ENCODE measurements around the gene GAB2.

The GAB2 gene

DNA sequence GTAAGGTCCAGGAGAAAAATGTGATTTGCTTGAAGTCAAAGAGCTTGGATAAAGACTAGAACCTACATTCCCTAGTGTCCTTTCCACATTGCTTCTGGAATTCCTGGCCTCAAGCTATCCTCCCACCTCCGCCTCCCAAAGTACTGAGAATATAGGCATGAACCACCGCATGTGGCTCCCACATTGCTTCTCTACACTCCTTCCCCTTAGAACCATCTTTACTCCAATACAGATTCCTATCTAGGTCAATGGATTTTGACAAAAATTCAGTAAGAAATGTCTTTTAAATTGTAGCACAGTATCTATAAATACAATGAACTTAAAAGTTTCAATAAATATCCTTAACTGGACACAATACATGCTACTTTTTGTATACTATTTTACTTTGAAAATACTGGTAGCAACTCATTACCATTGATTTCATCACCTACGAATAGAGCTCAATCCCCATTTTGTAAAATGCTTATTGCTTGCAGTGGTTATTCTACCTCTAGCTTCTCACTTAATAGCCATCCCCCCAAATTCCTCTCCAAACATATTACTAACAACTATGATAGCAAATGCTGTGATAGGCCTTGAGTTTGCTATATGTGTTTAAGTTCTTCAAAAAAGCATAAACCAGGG is 53.4 kb downstream of the GAB2 start:
- ATAC-seq (ENCODE audit: insufficient read depth, low read depth) (no peak), DNase-seq (no peak)
- no peak for TF ChIP-seq EZH2 (IDR thresholded peaks at IDR 0.05; ENCODE audit: borderline replicate concordance, low read depth, low read length, severe bottlenecking)
- TF ChIP-seq, protein P1, sequence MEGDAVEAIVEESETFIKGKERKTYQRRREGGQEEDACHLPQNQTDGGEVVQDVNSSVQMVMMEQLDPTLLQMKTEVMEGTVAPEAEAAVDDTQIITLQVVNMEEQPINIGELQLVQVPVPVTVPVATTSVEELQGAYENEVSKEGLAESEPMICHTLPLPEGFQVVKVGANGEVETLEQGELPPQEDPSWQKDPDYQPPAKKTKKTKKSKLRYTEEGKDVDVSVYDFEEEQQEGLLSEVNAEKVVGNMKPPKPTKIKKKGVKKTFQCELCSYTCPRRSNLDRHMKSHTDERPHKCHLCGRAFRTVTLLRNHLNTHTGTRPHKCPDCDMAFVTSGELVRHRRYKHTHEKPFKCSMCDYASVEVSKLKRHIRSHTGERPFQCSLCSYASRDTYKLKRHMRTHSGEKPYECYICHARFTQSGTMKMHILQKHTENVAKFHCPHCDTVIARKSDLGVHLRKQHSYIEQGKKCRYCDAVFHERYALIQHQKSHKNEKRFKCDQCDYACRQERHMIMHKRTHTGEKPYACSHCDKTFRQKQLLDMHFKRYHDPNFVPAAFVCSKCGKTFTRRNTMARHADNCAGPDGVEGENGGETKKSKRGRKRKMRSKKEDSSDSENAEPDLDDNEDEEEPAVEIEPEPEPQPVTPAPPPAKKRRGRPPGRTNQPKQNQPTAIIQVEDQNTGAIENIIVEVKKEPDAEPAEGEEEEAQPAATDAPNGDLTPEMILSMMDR (IDR thresholded peaks at IDR 0.05; ENCODE audit: borderline replicate concordance, extremely low read depth, low read length, poor library complexity, severe bottlenecking): no peak
- Histone ChIP-seq H4K20me1 (ENCODE audit: insufficient read depth, low read length) (peaks cover 46% of the 10 kb centered on the region), H3K4me1 (ENCODE audit: insufficient read depth, low read length) (peaks cover 34% of the 10 kb centered on the region), H3K4me3 (ENCODE audit: low read depth in 1 of 2, low read length in 2 of 2) (no peak overlapping the region), H3K27me3 (ENCODE audit: insufficient read depth, low read length, poor library complexity) (no peaks in the 10 kb centered on the region), H3K79me2 (ENCODE audit: insufficient read depth, low read length) (peaks cover 100% of the 10 kb centered on the region), H2AFZ (ENCODE audit: low read depth, low read length) (no peak overlapping the region), H3K4me2 (ENCODE audit: insufficient read depth, low read length) (no peak overlapping the region), H3K9me3 (ENCODE audit: insufficient read depth, low read length, severe bottlenecking) (no peaks in the 10 kb centered on the region), H3K27ac (ENCODE audit: low read length) (peak overlapping the region; percentile 35; the same call in 1 of the 2 replicates), H3K9ac (ENCODE audit: low read depth, low read length) (no peak overlapping the region), H3K36me3 (ENCODE audit: insufficient read depth, low read length) (peaks cover 11% of the 10 kb centered on the region)

DNA sequence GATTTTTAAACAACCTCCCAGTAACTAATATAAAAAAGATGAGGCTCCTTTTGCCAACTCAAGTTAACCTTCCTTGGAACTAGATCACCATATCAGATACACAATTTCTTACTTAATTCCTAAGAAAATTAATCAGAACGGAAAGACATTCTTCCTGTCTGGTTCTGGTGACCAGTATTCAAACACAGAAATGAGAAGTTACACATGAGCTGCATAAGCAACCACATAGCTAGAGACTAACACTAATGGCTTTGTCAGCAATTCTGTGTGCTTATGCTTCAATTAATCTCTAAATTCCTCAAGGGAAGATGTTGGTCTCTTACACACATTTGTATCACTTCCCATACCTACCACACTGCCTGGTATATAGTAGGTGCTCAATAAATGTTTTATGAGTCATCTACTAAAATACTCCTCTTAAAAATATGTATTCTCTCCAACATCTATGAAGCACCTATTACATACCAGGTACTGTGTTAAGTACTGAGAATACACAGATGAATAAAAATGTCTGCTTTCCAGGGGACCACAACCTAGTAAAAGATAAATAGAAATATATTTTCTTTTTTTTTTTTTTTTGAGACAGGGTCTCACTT is 54.5 kb downstream of the GAB2 start:
- DNase-seq: no peak
- no peak overlapping the region for H3K9ac ChIP-seq (ENCODE audit: low read depth, low read length)

DNA sequence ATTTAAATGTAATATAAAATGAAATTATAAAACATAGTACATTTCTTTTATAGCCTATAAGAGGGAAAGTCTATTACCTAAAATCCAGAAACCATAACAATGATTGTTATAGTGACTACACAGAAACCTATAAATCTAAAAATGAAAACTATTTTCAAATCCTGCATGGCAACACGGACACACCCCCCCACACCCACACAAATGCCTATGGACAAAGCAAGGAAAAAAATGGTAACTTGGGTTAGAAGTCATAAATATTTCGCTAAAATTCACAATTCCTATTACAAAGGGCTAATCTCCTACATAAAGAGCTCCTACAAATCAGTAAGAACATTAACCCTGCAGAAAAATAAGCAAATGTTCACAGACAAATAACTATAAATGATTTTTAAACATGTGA is 56.4 kb downstream of the GAB2 start:
- H2AFZ ChIP-seq (ENCODE audit: low read depth, low read length): no peak overlapping the region
- ATAC-seq (ENCODE audit: insufficient read depth, low read depth) (no peak), DNase-seq (no peak)
- no peaks in the 10 kb centered on the region for H3K27me3 ChIP-seq (ENCODE audit: insufficient read depth, low read length, poor library complexity)
- H4K20me1 ChIP-seq (ENCODE audit: insufficient read depth, low read length): peaks cover 35% of the 10 kb centered on the region; the same call in 1 of the 2 replicates
- peaks cover 97% of the 10 kb centered on the region for H3K79me2 ChIP-seq (ENCODE audit: insufficient read depth, low read length)
- peak overlapping the region; percentile 23; the same call in 1 of the 2 replicates for H3K27ac ChIP-seq (ENCODE audit: low read length)
- peaks cover 11% of the 10 kb centered on the region for H3K36me3 ChIP-seq (ENCODE audit: insufficient read depth, low read length)
- TF ChIP-seq EZH2 (IDR thresholded peaks at IDR 0.05; ENCODE audit: borderline replicate concordance, low read depth, low read length, severe bottlenecking): no peak
- TF ChIP-seq, protein P1 (IDR thresholded peaks at IDR 0.05; ENCODE audit: borderline replicate concordance, extremely low read depth, low read length, poor library complexity, severe bottlenecking): no peak
- H3K9ac ChIP-seq (ENCODE audit: low read depth, low read length): no peak overlapping the region
- no peak overlapping the region for H3K4me3 ChIP-seq (ENCODE audit: low read depth in 1 of 2, low read length in 2 of 2)
- H3K4me1 ChIP-seq (ENCODE audit: insufficient read depth, low read length): peaks cover 50% of the 10 kb centered on the region
- H3K9me3 ChIP-seq (ENCODE audit: insufficient read depth, low read length, severe bottlenecking): no peaks in the 10 kb centered on the region
- no peak overlapping the region for H3K4me2 ChIP-seq (ENCODE audit: insufficient read depth, low read length)

More for the DNA sequence above, 54.5 kb downstream of the GAB2 start:
- H2AFZ ChIP-seq (ENCODE audit: low read depth, low read length): no peak overlapping the region
- H4K20me1 ChIP-seq (ENCODE audit: insufficient read depth, low read length): peaks cover 43% of the 10 kb centered on the region
- peaks cover 38% of the 10 kb centered on the region for H3K4me1 ChIP-seq (ENCODE audit: insufficient read depth, low read length)
- no peak overlapping the region for H3K4me2 ChIP-seq (ENCODE audit: insufficient read depth, low read length)
- no peak for ATAC-seq (ENCODE audit: insufficient read depth, low read depth)
- no peaks in the 10 kb centered on the region for H3K9me3 ChIP-seq (ENCODE audit: insufficient read depth, low read length, severe bottlenecking)
- H3K27me3 ChIP-seq (ENCODE audit: insufficient read depth, low read length, poor library complexity): no peaks in the 10 kb centered on the region
- H3K36me3 ChIP-seq (ENCODE audit: insufficient read depth, low read length): peaks cover 11% of the 10 kb centered on the region
- H3K27ac ChIP-seq (ENCODE audit: low read length): no peak overlapping the region
- H3K79me2 ChIP-seq (ENCODE audit: insufficient read depth, low read length): peaks cover 99% of the 10 kb centered on the region
- no peak for TF ChIP-seq EZH2 (IDR thresholded peaks at IDR 0.05; ENCODE audit: borderline replicate concordance, low read depth, low read length, severe bottlenecking)
- TF ChIP-seq, protein P1 (IDR thresholded peaks at IDR 0.05; ENCODE audit: borderline replicate concordance, extremely low read depth, low read length, poor library complexity, severe bottlenecking): no peak
- no peak overlapping the region for H3K4me3 ChIP-seq (ENCODE audit: low read depth in 1 of 2, low read length in 2 of 2)

Data from DND-41 (cell line).